IPS DF 4.7 (cell line): ENCODE results near the gene MEF2A.

ENCODE experiments used
- DNase-seq: peaks from one replicate; pipeline ENCODE4 v3.0.0-alpha.2; 2013; ENCODE audit warnings: low spot score; ENCODE audit errors: extremely low read depth

The MEF2A gene

DNA sequence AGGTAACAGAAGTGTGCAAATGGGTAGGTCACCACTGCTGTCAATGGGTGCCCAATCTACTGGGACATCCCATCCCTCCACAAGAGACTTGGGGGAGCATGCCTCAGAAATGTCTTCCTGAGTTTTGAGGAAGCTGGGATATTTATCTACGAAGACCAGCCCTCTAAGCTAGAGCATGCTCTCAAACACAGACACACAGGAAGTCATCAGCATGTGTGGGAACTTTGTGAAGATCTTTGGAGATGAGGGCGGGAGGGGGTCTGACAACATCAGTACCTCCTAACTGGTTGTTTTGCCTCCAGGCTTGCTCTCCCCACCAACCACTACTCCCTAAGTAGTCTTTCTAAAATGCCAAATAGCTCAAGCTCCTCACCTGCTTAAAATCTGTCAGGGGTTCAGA is 3.5 kb upstream of the MEF2A start:
- no peak for DNase-seq

DNA sequence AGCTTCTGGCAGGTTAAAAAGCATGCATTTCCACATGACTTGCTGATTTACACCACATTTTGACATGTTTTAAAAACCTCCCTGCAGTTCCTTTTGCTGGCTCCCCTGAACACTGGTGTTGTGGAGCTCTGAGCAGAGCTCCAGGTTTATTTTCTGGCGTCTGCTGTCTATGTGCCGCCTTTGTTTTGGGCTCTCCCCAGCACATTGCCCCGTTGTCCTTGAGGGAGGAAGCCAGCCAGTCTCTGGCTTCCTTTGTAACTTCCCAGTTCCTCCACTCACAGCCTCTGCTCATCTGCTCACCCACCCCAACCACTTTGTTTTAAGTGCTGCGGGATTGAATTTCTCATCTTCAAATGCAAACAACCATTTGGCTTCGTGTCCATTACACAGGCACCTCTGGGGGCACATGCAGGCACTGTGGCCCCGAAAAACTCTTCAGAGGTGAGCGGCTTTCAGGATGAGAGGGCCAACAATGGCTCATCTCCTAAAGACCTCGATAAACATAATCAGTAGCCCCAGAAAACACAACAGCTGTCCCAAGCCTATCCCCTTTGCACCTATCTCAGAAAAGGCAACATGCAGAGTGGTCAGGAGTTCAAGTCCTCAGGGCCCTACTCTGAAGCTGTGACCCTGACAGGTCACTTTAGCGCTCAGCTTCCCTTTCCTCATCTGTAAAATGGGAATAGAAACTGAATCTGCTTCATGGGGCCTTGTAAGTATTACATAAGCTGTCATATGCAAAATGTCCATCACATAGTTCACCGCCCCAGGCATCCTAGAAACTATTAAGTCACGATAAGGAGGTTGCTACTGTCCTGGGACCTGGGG is 1.3 kb upstream of the MEF2A start:
- no peak for DNase-seq

DNA sequence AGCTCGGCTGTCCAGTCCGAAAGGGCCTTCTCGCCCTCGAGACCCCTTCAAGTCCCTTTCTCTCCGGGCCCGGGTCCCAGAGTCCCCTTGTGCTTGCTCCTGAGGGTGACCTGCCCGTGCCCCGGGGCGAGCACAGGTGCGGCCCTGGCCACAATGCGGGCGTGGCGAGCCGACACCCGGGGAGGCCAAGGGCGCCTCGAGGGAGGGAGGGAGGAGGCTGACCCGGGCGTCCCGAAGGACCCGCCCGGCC is 810 bp upstream of the MEF2A start:
- DNase-seq: no peak

DNA sequence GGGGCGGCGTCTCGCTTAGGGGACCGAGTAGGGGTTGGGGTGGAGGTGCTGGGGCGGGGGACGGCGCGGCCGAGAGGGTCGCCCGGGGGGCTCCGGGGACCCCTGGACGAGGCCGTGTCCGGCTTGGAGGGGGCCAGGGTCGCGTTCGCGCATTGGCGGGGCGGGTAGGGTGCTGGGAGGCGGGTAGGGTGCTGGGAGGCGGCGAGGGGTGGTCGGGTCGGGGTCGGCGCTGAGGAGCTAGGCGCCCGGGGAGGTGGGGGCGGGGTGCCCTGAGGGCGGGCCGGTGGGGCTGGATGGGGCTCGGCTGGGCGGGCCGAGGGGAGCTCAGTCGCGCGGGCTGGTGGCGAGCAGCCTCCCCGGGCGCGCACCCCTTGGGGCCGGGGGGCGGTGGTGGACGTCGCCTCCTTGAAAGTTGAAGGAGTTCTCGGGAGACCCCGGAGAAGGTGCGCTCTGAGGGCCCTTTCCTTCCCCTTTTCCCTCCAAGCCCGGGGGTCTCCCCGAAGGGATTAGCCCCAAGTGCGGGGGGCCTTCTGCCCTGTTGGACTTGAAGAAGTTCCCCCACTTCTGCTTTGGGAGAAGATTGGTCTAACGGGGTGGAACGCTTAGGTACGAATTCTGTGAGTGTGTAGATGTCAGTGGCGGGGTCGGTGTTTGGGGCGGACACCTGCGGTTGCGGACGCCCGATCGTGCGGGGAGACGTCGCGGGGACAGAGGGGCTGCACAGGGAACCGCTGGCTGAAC is 543 bp downstream of the MEF2A start:
- no peak for DNase-seq

DNA sequence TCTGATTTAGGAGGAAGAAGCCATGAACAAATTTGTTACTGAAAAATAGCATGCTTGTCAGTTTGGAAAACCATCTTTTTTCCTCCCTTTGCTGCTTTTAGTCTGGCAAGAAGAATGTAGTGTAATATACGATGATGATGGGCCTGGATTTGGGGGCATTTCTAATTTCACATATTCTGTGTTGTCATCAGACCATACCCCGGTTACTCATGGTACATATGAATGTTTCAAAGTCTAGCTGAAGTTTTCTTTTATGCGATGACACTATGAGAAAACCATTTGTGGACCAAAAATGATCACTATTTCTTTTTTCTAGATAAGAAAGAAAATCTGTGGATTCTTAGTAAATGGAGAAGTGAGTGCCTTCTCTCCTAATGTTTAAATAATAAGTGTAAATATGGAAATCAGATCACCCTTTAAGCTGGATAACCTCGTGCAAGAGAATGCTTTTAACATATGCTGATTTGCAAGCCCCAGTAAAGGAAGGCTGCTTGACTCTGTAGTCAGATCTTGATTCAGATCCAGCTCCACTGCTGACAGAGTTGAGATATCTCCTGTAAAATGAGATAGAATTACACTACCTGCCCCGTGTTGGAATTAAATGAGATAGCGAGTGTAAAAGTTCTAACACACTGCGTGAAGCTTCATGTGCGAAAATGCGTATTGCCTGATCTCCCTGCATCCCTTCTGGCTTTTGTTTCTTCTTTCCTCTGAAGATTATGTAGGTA is 3.0 kb downstream of the MEF2A start:
- DNase-seq: no peak

DNA sequence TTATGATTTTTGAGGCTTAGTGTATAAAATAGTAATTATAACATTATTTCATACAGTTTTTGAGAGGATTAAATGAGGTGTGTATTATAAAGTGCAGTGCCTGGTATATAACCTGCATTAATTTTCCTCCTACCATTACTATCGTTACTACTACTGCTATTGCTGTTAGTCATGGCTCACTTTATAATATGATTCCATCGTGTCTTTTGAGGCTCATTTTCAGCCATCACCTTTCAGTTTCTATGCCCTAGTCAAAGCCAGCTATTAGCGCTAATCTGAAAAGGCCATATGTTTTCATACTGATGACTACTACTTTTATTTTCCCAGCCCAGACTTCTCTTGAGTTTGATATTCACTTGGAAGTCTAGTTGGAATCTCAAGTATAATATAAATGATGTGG is 5.5 kb downstream of the MEF2A start:
- no peak for DNase-seq

DNA sequence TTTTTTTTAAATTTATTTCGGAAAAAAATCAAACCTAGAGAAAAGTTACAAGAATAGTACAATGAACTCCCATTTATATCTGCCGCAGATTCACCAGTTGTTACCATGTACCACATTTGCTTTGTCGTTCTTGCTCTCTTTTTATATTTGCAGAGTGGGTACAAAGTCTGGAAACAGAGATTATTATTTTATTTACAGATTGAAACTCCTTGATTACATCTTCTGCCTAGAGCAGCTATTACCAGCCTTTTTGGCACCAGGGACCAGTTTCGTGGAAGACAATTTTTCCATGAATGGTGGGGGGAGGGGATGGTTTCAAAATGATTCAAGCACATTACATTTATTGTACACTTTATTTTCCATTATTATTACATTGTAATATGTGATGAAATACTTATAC is 8.3 kb downstream of the MEF2A start:
- DNase-seq: no peak

DNA sequence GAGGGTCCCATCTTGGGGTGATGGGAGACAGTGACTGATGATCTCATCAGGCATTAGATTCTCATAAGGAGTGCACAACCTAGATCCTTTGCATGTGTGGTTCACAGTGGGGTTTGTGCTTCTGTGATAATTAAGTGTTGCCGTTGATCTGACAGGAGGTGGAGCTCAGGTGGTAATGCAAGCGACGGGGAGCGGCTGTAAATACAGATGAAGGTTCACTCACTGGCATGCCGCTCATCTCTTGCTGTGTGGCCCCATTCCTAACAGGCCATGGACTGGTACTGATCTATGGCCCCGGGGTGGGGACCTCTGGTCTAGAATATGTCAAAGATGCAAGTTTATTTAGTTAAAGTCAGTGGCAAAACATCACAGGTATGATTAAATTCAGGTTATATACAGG is 8.7 kb downstream of the MEF2A start:
- no peak for DNase-seq

DNA sequence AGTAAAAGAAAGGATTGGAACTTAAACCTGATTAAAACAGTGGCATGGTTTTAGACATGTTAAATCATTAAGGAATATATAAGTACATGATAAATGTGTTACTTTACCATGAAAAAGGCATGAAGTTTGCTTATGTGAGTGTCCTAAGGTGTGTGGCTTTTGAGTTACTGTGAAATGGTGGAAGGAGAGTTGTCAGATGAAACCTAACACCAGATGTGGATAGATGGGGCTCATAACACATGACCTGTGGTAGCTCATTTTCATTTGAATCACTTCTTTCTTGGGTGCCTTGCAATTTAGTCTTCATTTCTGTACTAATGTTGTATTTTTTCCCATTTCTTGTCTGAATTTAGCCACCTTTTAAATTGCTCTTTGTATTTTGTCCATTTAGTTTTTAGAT is 13.0 kb downstream of the MEF2A start:
- no peak for DNase-seq

DNA sequence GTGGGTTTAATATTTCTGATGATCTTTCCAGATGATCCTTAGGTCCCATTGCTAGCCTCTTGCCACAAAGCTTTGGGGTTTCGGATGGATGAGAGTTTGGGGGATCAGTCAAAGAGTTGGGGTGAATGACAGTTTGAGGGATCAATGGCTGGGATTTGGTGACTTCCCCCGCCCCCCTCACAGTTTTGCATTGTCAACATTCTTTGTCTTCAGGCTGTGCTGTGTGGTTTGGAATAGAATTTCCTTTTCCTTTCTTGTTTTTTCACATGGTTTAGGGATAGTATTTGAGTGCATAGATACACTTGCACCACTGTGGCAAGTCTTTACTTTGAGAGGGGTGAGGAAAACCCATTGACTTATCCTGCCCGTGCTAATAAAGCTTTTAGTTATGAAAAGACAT is 14.3 kb downstream of the MEF2A start:
- DNase-seq: no peak

DNA sequence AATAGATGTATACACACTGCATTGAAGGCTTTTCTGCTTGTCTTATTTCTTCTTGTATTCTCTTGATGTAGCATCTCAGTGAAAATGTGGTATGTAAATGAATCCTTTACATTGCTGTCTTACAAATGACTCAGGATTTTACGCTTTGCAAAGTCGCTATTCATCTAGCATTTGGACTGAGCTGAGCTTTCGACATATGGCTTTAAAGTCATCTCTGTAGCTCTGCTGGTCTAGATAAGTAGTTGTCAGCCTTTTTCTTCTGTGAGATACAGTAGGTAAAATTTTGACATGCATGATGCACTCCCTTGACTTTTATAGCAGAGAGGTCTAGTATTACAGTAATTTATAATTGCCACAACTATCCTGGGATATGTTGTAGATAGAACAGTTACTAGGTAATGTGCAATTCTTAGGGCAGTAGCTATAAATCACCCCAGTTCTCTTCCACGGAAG is 16.8 kb downstream of the MEF2A start:
- DNase-seq: no peak

DNA sequence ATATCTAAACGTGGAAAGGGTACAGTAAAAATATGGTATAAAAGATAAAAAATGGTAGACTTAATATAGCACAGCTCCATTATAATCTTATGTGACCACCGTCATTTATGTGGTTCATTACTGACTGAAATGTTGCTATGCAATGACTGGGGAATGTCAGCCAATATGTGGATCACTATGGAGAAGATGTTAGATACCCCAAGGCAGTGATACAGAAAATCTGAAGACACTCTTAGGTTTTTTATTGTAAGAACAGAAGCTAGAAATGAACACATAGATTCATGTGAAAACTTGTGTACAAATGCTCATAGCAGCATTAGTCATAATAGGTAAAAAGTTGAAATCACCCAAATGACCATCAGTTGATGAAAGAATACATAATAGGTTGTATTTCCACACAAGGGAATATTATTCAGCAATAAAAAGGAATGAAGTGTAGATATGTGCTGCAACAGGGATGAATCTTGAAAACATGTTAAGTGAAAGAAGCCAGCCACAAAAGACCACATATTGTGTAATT is 18.4 kb downstream of the MEF2A start:
- no peak for DNase-seq

DNA sequence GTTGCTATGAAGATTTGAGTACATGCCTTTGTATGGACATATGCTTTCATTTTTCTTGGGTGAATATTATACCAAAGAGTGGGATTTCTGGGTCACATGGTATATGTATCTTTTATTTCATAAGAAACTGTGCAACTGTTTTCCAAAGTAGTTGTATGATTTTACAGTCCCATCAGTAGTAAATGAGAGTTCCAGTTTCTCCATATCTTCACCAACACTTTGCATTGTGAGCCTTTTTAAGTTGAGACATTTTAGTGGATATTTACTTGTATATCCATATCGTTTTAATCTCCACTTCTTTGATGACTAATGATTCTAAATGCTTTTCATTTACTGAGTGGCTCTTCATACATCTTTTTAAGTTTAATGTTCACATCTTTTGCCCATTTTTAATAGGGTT is 20.3 kb downstream of the MEF2A start:
- DNase-seq: no peak

DNA sequence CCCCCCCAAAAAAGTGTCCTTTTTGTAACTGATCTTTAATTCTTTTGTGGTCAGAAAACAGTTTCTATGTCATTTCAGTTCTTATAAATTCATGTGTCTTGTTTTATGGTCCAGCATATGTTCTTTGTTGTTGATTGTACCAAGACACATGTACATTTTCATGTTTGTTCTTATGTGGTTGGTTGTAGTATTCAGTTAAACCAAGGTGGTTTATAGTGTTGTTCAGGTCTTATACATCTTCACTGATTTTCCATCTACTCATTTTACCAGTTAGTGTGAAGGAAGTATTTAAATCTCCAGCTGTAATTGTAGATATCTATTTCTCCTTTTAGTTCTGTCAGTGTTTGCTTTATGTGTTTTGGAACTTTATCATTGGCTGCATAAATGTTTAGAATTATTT is 24.0 kb downstream of the MEF2A start:
- no peak for DNase-seq

DNA sequence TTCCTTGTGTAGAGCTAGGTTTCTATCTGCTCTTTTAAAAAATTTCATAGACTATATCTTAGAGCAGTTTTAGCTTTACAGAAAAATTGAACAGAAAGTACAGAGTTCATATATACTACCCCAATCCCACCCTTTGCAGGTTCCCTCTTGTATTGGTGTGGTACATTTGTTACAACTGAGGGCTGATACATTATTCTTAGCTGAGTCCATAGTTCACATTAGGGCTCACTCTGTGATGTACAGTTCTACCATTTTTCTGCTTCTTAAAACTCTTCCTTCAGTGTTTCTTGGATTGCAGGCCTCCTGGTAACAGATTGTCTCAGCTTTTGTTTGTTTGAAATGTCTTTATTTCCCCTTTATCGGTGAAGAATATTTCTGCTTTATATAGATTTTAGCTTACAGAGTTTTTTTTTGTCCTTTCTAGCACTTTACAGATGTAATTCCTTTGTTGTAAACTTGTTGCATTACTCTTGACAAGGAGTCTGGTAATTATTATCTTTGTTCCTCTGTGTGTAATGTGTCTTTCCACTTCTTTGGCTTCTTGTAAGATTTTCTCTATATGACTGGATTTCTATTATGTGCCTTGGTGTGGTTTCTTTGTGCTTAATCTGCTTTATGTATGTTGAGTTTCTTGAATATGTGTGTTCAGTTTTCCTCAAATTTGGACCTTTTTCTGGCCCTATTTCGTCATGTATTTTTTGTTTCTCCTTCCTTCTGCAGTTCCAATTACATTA is 25.3 kb downstream of the MEF2A start:
- DNase-seq: no peak

DNA sequence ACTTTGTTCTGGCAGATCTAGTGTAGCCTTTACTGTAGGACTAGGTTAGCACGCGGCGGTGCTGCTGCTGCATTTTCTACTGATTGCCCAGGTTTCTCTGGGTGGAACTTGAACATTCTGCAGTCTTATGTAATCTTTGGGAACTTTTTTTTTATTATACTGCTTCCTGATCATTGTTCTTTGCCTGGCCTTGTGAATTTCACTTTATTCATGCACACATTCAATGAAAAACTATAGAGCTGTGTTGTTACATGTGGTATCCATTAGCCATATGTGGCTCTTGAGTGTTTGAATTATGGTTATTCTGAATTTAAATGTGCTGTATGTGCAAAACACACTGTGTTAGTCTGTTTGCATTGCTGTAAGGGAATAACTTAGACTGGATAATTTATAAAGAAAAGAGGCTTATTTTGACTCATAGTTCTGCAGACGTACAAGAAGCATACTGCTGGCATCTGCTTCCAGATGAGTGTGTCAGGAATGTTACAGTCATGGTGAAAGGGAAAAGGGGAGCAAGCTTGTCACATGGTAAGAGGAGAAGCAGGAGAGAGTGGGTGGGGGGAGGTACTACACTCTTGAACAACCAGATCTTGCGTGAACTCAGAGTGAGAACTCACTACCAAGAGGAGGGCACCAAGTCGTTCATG is 26.5 kb downstream of the MEF2A start:
- DNase-seq: no peak

DNA sequence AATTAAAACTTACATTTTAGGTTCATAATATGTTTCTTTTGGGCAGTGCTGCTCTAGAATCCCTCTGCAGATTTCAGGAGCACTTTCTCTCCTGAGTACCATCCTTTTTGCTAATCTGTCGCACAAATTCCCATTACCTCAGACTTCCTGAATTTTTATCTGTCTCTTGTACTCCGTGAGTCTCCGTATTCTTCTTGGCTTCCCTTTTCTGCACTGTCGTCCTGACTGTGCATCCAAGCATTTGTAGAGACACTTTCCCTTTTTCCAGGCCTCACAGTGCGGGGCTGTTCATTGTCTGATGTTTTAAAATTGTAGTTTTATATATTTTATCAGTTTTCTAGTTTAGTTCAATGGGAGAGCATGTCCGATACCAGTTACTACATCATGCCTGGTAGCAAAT is 27.3 kb downstream of the MEF2A start:
- DNase-seq: no peak

DNA sequence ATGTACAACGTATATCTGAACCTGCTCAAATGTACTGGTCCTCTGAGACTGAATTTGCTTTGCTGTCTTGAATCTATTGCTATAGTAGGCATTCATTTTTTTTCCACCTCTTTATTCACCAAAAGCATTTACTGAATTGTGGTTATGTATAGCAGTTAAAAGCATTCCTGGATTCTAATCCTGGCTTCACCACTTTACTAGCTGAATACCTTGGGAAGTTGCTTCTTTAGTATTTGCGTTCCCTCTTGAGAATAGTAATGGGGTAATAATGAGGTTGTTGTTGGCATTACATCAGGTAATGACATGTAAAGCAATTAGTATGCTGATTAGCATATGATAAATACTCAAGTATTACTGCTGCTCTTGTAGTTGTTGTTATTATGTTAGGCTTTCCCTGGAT is 29.1 kb downstream of the MEF2A start:
- no peak for DNase-seq

DNA sequence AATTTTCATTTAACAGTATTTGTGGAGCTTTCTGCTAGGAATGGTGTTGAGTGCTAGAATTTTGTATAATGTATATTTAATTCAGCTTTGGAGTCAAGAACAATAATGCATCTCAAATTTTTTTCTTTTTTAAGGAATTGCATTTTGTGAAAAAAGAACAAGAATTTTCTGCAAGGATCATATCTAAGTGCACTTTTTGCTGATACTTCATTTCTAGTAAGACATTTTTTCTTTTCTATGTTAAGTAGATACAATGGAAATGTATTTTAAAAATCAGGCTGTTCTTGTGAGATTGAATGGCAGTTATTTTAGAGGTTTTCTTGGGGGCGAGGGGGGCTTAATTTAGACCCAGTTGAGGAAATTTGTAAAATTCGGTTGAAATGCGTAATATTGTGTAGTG is 32.5 kb downstream of the MEF2A start:
- DNase-seq: no peak

DNA sequence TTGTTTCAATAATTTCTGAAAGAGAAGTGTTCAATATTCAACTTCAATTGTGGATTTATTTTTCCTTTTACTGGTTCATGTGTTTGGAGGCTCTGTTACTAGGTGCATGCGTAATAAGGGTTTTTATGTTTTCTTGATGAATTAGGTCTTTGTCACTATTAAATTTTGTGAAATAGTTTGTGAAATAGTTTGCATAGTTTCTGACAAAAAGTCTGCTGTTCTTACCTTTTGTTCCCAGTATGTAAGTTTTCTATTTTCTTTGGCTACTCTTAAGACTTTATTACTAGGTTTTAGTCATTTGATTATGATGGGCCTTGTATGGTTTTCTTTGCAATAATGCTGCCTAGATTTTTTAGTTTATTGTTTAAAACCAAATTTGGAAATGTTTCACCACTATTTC is 38.0 kb downstream of the MEF2A start:
- DNase-seq: no peak

DNA sequence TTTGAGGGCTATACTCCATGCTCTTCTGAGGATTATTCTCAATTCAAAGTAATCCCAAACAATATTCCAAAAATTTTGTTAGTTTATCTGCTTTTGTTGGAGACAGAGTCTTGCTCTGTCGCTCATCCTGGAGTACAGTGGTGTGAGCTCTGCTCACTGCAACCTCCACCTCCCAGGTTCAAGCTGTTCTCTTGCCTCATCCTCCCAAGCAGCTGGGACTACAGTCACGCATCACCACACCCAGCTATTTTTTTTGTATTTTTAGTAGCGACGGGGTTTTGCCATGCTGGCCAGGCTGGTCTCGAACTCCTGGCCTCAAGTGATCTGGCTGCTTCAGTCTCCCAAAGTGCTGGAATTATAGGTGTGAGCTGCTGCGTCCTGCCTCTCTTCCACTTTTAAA is 39.1 kb downstream of the MEF2A start:
- no peak for DNase-seq
